Activated CD4-positive, alpha-beta T cell treated with anti-CD3 and anti-CD28 coated beads, Interleukin-2, amount 50 U/mL, for 16 hours (primary cell): ENCODE results near the gene CAPN13.

ENCODE experiments used
- DNase-seq: peaks from one replicate; pipeline ENCODE4 v3.0.0-alpha.2; 2020

Gene CAPN13

GRCh38 chr2:30784682-30785081 is 22.6 kb downstream of the CAPN13 start:
- no peak for DNase-seq

GRCh38 chr2:30781961-30782533 is 25.2 kb downstream of the CAPN13 start:
- no peak for DNase-seq

DNA sequence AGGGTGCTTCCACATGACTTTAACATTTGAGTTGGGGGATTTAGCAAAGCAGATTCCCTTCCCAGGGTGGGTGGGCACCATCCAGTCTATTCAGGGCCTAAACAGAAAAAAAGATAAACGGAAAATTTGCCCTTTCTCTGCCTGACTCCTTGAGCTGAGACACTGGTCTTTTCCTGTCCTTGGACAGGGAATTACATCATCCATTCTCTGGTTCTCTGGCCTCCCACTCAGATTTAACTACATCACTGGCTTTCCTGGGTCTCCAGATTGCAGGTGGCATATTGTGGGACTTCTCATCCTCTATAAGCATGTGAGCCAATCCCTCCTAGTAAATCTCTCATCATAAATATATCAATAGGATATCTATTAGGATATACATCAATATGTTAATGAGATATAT is 25.8 kb downstream of the CAPN13 start:
- no peak for DNase-seq

- DNase-seq = no peak
Measured at GRCh38 chr2:30780776-30781330, 26.4 kb downstream of the CAPN13 start.

DNA sequence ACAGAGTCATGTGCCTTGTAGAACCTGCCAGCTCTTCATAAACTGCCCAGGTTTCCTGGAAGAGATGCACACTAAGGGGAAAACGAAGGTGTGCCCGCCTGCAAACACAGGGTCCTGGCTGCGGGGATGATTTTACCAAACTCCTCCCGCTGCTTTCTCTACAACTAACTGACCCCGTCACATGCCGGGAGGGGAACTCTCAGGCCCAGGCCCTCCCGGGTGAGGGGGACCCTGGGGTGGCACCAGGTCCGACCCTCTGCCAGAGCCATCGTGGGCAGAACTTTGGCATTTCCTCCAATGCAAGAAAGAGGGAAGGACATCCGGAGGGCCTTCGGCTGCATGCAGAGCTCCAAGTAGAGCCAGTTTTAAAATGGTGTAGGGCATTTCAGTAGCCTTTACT is 28.6 kb downstream of the CAPN13 start:
- no peak for DNase-seq

DNA sequence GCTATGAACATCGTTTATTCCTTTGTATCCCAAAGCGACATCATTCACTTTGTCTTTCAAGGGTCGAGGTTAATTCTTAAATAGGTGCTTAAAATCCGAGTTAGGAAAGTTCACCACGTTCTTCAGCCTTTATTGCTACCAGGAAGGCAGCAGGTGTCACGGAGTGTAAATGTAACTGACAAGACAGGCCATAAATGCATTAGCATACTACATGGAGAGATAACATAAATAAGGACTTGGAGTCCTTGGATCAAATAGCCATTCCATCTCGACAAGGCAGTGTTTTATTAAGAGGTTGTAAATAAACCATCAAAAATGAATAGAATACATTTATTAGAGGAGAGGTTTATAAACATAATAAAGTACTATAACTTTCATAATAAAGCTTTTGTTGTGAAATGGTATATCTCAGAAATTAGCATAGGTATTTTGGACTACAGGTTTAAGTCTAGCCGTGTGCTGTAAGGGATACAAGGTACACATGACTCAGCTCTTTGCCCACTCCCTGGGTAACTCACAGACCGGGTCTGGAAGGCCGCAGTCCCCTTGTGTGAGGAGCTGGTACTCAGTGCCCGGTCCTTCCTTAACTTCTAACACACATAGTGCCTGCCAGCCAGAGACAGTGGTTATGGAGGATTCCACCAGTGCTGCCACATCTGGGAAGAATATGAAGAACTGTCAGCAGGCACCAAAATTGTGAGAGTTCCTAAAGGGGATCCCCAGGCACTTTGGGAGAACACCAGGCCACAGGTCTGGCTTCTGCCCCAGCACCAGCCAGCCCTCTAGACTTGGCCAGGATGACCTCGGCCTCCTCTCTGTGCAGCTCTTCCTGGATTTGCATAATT is 29.4 kb downstream of the CAPN13 start:
- DNase-seq = no peak

DNA sequence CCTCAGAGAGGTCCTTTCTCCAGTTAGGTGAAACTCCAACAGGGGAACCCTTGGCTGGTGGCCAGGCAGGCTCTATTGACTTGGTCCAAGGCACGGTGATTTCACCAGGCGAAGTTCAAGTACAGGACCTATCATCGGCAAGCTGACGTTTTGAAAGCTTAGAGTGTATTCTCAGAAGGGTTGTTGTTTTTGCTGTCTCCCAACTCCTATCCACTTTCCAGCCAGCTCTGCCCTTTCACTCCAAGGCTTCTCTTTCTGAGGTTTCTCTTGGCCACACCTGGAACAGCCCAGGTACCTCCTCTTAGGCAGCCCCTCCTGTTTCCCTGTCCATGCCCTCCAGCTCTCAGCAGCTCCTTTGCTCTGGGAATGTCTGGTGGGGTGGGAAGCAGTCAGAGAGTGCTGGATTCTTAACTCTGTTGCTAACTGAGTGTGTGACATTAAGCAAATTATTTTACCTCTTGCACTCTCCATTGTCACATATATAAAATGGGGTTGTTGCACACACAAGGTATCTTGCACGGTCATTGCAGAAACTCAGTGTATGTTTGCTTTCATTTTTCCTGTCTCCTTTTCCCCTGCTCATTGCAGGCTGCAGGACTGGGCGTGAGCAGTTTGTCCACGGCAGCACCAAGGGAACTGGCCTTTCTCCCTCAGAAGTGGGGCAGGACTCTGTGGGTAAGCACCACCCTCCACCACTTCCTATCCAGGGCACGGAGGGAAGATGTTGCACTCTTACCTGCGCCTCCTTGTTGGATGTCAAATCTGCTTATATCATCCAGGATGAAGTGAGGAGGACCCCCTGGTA is 30.2 kb downstream of the CAPN13 start:
- DNase-seq = no peak

- no peak for DNase-seq
Measured at GRCh38 chr2:30775833-30776232, 31.4 kb downstream of the CAPN13 start.

DNA sequence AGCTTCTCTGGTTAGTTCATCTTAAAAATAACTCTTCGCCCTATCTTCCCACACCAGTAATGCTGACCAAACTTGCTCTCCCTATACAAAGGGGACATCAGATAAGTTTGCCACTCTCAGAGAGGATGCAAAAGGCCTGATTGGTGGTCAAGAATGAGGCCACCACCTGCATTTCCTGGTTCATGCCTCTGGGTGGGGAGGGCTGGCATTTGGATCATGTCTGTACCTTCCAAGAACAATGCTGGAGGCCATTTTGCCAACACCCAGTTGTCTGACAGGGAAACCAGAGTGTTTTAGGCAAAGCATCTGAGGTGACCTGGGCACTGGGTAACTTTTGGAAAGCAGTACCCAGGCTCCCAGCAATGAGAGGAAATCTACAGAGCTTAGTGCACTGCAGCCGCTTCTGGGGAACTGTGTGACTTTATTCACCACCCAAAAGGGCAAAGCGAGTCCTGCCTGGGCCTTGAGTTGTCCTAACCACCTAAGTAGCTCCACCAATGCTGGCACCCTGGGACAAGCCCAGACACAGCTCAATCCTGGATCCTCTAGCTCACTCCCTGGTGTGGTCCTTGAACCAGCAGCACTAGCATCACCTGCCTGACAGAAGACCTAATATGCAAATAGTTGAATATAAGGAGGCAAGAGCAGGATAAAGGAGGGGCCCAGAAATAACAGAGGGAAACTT is 35.1 kb downstream of the CAPN13 start:
- no peak for DNase-seq

GRCh38 chr2:30770816-30771576 is 36.2 kb downstream of the CAPN13 start:
- DNase-seq = no peak

DNA sequence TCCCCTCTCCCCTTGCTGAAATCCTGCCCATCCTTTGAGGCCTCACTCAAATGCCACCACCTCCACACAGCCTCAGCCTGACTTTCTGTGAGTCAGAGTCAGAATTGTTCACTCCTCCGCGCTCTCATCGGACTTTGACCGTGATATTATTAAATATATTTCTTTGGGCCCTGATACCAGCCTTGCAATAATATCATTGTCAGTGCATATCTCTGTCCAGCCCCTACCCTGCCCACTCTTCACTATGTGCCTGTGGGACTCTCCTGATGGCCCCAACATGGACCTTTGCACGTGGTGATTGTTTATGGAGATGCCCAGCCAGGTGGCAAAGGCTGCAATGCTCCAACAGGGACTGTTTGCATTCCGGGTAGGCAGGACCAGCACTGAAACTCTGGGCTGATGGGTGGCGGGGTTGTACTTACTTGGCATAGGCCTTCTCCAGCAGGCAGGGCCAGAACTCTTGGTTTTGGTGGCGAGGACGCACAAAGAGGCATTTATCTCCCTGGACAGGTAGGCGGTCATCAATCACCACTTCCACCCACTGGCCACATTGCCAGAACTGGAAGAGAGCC is 37.3 kb downstream of the CAPN13 start:
- no peak for DNase-seq

GRCh38 chr2:30769481-30769780 is 37.8 kb downstream of the CAPN13 start:
- no peak for DNase-seq

DNA sequence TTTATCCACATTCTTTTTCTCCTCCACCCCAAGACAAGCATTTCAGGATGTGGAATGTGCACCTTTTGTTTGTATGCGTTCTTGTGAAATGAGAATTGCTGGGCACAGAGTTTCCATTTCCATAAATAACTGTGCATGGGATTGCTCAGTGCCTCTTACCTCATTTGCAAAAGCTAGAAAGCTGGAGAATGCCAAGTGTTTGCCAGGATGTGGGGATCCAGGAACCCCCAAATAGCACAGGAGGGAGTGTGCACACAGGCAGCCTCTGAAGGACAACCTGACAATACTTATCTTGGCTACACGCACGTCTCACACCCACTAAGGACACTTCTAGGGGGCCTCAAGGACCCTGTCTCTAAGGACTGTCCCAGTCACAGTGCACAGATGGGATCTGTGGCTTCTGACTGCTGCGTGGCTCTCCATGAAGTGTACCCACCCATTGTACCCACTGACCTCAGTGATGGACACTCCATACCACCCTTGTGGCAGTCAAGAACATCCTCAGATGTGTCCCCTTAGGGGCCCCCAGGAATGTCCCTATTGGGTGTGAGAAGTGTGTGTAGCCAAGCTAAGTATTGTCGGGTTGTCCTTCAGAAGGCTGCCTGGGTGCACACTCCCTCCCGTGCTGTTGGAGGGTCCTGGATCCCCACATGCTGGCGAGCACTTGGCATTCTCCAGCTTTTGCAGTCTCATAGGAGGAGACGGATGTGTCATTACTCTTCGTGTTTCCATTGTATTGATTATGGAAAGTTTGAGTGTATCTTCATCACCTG is 38.4 kb downstream of the CAPN13 start:
- DNase-seq = no peak

GRCh38 chr2:30768036-30768686 is 39.1 kb downstream of the CAPN13 start:
- DNase-seq = no peak

DNA sequence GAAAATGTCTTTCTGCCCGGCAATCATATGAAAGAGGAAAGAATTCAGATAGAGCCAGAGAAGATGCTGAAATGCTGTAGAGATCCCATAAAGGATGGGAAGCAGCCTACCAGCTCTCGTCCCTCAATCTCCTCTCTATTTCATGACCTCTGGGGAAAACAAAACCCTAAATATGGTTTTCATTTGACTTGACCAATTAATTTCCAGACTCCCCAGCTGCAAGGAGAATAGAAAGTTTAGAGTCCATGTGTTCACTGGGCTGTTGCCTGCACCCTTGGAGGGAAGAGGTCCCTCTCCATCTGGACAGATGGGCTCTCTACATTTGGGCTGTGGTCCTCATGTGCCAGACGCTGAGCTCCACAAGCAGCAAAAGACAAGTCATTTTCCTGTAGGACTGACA is 40.6 kb downstream of the CAPN13 start:
- no peak for DNase-seq

DNA sequence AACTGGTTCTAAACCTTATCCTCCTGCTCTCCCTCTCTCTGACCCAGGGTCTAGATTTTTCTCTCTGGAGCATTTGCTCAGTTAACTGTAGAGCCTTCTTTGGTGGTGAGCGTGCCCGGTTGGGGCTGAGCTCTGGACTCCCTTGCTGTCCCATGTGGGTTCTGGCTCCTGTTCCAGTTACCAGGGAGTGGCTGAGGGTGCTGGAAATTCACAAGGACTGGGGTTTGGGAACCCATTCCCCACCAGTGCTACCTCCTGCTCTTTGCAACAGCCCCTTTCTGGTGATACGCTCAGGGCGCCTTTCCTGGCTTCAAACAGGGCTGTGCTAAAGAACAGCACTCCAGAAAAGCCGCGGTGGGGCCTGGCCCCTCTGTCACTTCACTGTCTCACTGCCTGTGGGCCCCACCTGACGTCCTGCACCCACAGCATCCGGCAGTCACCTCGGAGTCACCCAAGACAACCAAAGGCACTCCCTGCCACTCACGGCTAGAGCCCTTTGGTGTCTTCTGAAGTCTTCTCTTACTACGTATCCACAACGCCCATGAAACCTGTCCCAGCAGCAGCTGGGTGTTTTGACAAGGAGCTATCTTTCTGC is 41.3 kb downstream of the CAPN13 start:
- no peak for DNase-seq

- DNase-seq = no peak
Measured at GRCh38 chr2:30765191-30765590, 42.1 kb downstream of the CAPN13 start.

- DNase-seq = no peak
Measured at GRCh38 chr2:30764021-30764800, 43.0 kb downstream of the CAPN13 start.

- no peak for DNase-seq
Measured at GRCh38 chr2:30763151-30763660, 44.0 kb downstream of the CAPN13 start.
